ENCODE results near the gene BAIAP3. TPM values are rescaled to one million over a fixed set of nuclear protein-coding genes. Genes with fewer than 3 reads are reported as not detected.

Gene BAIAP3
- total and polyA plus RNA-seq, 2 of the 8 experiments (the other 6 are each of a cell fraction or from before 2014, with no cell fraction given) = 2.9 to 6.8 TPM

- no peak for TF ChIP-seq CBX5 (IDR thresholded peaks at IDR 0.05; ENCODE audit: low read depth, low read length)
Observed at GRCh38 chr16:1316033-1316405, 17.4 kb upstream of the BAIAP3 start (continued).
